ENCODE results near the gene UST.

- TF ChIP-seq, protein P1, sequence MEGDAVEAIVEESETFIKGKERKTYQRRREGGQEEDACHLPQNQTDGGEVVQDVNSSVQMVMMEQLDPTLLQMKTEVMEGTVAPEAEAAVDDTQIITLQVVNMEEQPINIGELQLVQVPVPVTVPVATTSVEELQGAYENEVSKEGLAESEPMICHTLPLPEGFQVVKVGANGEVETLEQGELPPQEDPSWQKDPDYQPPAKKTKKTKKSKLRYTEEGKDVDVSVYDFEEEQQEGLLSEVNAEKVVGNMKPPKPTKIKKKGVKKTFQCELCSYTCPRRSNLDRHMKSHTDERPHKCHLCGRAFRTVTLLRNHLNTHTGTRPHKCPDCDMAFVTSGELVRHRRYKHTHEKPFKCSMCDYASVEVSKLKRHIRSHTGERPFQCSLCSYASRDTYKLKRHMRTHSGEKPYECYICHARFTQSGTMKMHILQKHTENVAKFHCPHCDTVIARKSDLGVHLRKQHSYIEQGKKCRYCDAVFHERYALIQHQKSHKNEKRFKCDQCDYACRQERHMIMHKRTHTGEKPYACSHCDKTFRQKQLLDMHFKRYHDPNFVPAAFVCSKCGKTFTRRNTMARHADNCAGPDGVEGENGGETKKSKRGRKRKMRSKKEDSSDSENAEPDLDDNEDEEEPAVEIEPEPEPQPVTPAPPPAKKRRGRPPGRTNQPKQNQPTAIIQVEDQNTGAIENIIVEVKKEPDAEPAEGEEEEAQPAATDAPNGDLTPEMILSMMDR (IDR thresholded peaks at IDR 0.05) = no peak
- TF ChIP-seq POLR2A (IDR thresholded peaks at IDR 0.05) = no peak
Measured at GRCh38 chr6:148927586-148927985, 180.8 kb downstream of the UST start.
